Keratinocyte (primary cell): ENCODE data around the gene C5. TPM values are rescaled to one million over a fixed set of nuclear protein-coding genes. Genes with fewer than 3 reads are reported as not detected.

Experiments
- DNase-seq: peaks from one replicate; pipeline ENCODE4 v3.0.0-alpha.2; 2011; ENCODE audit warnings: low read depth, missing footprints, low spot score
- FAIRE-seq: peaks from 2 replicates; lab custom pipeline; 2011; peaks lifted over from hg19 to GRCh38; lab: Jason Lieb, UNC
- H2AFZ ChIP-seq: 2 replicates; pipeline ENCODE4 v1.6.0; 2012; ENCODE audit warnings: low read length, control low read depth, inconsistent platforms; ENCODE audit not compliant: control insufficient read depth
- H3K27ac ChIP-seq: 2 replicates; pipeline ENCODE4 v1.5.1; 2011; ENCODE audit warnings: low read length; ENCODE audit not compliant: control insufficient read depth, insufficient read depth
- H3K27me3 ChIP-seq: 3 replicates; pipeline ENCODE4 v1.6.0; 2011; ENCODE audit warnings: low read length; ENCODE audit not compliant: control insufficient read depth, insufficient read depth; ENCODE audit errors: extremely low read depth
- H3K36me3 ChIP-seq, 2 experiments: 2 replicates in 1 of 2; 3 replicates in 1 of 2; pipeline ENCODE4 v1.5.1; 2011; ENCODE audit warnings: low read length in 2 of 2, mild to moderate bottlenecking in 1 of 2; ENCODE audit not compliant: control insufficient read depth in 2 of 2, insufficient read depth in 2 of 2; ENCODE audit errors: extremely low read depth in 1 of 2
- H3K4me1 ChIP-seq: 3 replicates; pipeline ENCODE4 v1.5.1; 2011; ENCODE audit warnings: low read length; ENCODE audit not compliant: control insufficient read depth, insufficient read depth; ENCODE audit errors: extremely low read depth
- H3K4me2 ChIP-seq: 3 replicates; pipeline ENCODE4 v1.6.0; 2011; ENCODE audit warnings: low read depth, low read length; ENCODE audit not compliant: control insufficient read depth, insufficient read depth; ENCODE audit errors: extremely low read depth
- H3K4me3 ChIP-seq, 3 experiments: fragments of 200-600 bp in 1 of 3; sonication (generic) in 1 of 3; 2 replicates in 2 of 3; 3 replicates in 1 of 3; pipeline ENCODE4 v1.5.1; 2011 to 2016; ENCODE audit warnings: low read length in 3 of 3, mild to moderate bottlenecking in 3 of 3, control low read depth in 2 of 3, inconsistent platforms in 1 of 3, low read depth in 1 of 3, mixed read lengths in 1 of 3, mixed run types in 1 of 3, moderate library complexity in 1 of 3; ENCODE audit not compliant: control insufficient read depth in 2 of 3, insufficient read depth in 2 of 3; ENCODE audit errors: extremely low read depth in 1 of 3
- H3K79me2 ChIP-seq: 2 replicates; pipeline ENCODE4 v1.6.0; 2012; ENCODE audit warnings: low read length; ENCODE audit not compliant: control insufficient read depth, insufficient read depth
- H3K9ac ChIP-seq: 3 replicates; pipeline ENCODE4 v1.6.0; 2011; ENCODE audit warnings: low read length; ENCODE audit not compliant: control insufficient read depth, insufficient read depth; ENCODE audit errors: extremely low read depth
- H3K9me1 ChIP-seq: 3 replicates; pipeline ENCODE4 v1.6.0; 2011; ENCODE audit warnings: low read length; ENCODE audit not compliant: control insufficient read depth, insufficient read depth; ENCODE audit errors: extremely low read depth
- H3K9me3 ChIP-seq: 2 replicates; pipeline ENCODE4 v1.5.1; 2012; ENCODE audit warnings: low read depth, low read length; ENCODE audit not compliant: control insufficient read depth
- H4K20me1 ChIP-seq: 3 replicates; pipeline ENCODE4 v1.6.0; 2011; ENCODE audit warnings: low read length; ENCODE audit not compliant: control insufficient read depth, insufficient read depth; ENCODE audit errors: extremely low read depth
- EZH2 ChIP-seq: IDR thresholded peaks from one replicate; pipeline ENCODE4 v1.6.1; 2012; ENCODE audit warnings: inconsistent platforms, mild to moderate bottlenecking, low read length, moderate library complexity
- dilution Hi-C: fragments of 300-500 bp; cut with MboI; formaldehyde crosslinking; loops from one replicate; pipeline ENCODE4 v1.7.0; 2020; ENCODE audit warnings: low sequenced_read_pairs; ENCODE audit not compliant: extremely low pct_ligation_motif_present
- polyA plus RNA-seq, 5 experiments: library from polyadenylated mRNA; depleted of rRNA in 3 of 5; stranded (reverse) in 3 of 5; stranded (forward) in 1 of 5; unstranded in 1 of 5; fragments of >200 nt; gene quantifications; 1 replicate in 1 of 5; 2 replicates in 3 of 5; 3 replicates in 1 of 5; pipeline versions ENCODE4 v1.2.1 to v1.2.3, GENCODE V29; 2011 to 2012; ENCODE audit warnings: missing spikeins in 2 of 5, low read depth in 1 of 5, low replicate concordance in 1 of 5
- TF ChIP-seq, protein P1 (sequence below), 3 experiments: IDR thresholded peaks in 1 of 3; conservative IDR thresholded peaks in 1 of 3; optimal IDR thresholded peaks in 1 of 3; 2 replicates in 2 of 3; 3 replicates in 1 of 3; pipeline versions ENCODE3 to v1.5.1; 2011; ENCODE audit warnings: low read length in 3 of 3, mild to moderate bottlenecking in 3 of 3, moderate library complexity in 2 of 3, control low read depth in 1 of 3, inconsistent platforms in 1 of 3; ENCODE audit not compliant: insufficient read depth in 2 of 3; ENCODE audit errors: extremely low read depth in 1 of 3

C5 gene
- polyA plus RNA-seq, 1 donor (not counting 4 experiments of a cell fraction or from before 2014, with no cell fraction given) = 0.76 TPM

DNA sequence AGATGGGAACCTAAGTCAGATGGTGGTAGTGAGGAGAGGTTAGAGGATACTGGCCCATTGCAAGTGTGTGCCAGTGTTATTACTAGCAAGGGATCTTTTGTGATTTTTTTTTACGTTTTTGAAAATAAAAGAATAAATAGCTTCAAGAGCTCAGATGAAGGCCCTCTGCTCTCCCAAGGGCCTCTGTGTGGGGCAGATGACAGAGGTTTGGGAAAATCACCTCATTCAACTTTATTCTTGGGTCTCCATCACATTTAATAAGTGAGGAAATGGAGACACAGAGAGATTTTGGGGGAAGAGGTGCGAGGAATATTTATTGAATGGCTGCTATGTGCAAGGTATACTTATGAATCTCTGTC lies 113.3 kb downstream of the C5 start:
- FAIRE-seq (no peak), DNase-seq (no peak)
- no peak overlapping the region for H2AFZ ChIP-seq
- H4K20me1 ChIP-seq = no peaks in the 10 kb centered on the region
- H3K9me3 ChIP-seq = no peaks in the 10 kb centered on the region
- dilution Hi-C loops = no loop called here
- no peak overlapping the region for H3K27ac ChIP-seq
- H3K9me1 ChIP-seq = no peaks in the 10 kb centered on the region
- H3K4me3 ChIP-seq = no peak overlapping the region
- H3K4me2 ChIP-seq = no peak overlapping the region
- TF ChIP-seq EZH2 = no peak
- TF ChIP-seq, protein P1, sequence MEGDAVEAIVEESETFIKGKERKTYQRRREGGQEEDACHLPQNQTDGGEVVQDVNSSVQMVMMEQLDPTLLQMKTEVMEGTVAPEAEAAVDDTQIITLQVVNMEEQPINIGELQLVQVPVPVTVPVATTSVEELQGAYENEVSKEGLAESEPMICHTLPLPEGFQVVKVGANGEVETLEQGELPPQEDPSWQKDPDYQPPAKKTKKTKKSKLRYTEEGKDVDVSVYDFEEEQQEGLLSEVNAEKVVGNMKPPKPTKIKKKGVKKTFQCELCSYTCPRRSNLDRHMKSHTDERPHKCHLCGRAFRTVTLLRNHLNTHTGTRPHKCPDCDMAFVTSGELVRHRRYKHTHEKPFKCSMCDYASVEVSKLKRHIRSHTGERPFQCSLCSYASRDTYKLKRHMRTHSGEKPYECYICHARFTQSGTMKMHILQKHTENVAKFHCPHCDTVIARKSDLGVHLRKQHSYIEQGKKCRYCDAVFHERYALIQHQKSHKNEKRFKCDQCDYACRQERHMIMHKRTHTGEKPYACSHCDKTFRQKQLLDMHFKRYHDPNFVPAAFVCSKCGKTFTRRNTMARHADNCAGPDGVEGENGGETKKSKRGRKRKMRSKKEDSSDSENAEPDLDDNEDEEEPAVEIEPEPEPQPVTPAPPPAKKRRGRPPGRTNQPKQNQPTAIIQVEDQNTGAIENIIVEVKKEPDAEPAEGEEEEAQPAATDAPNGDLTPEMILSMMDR (optimal IDR thresholded peaks at IDR 0.05 in 1 of 3, IDR thresholded peaks at IDR 0.05 in 1 of 3, conservative IDR thresholded peaks at IDR 0.05 in 1 of 3; ENCODE audit: extremely low read depth in 1 of 3, insufficient read depth in 2 of 3, low read length in 3 of 3) = no peak
- peaks cover 41% of the 10 kb centered on the region for H3K4me1 ChIP-seq
- H3K36me3 ChIP-seq = no peaks in the 10 kb centered on the region
- H3K9ac ChIP-seq = no peak overlapping the region
- no peaks in the 10 kb centered on the region for H3K27me3 ChIP-seq
- H3K79me2 ChIP-seq = no peaks in the 10 kb centered on the region

DNA sequence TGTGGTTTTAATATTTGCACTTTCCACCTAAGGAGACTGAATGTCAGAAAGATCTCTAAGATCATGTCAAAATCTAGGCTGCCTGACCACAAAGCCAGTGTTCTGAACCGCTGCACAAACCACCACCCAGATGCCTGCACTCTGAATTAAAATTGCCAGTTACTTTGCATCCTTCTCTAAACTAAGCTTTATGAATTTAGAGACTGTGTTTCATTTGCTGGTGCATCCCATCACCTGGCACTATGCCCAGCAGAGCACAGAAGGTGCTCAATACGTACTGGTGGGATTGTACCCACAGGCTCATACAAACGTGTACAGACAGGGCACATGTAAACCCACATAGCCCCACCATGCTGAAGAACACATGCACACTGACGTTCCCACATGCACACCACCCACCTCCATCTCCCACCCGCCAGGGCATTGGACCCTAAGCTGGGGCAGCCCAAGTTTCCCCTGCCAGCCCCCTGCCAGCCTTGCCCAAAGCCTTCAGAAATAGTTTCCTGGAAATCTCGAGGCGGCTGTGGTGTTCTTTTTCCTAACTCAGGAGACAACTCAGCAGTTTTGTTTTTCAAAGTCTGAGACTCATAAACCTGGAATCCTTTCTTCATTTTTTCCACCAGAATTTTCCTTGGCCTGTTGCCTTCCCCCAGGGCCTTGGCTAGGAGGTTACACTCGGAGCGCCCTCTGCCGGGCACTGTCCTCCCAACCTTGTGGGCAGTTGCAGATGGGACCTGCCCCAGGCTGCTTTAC lies 113.9 kb downstream of the C5 start:
- Histone ChIP-seq H3K9me1 (no peaks in the 10 kb centered on the region), H2AFZ (peak overlapping the region; percentile 91), H3K36me3 (no peaks in the 10 kb centered on the region), H3K27me3 (no peaks in the 10 kb centered on the region), H4K20me1 (no peaks in the 10 kb centered on the region), H3K9me3 (no peaks in the 10 kb centered on the region), H3K4me2 (peak overlapping the region; percentile 91), H3K4me1 (peaks cover 41% of the 10 kb centered on the region), H3K9ac (peak overlapping the region; percentile 79), H3K79me2 (no peaks in the 10 kb centered on the region), H3K4me3 (peak overlapping the region; percentile 18 to 63 (median 53)), H3K27ac (peak overlapping the region; percentile 93)
- dilution Hi-C loops = no loop called here
- FAIRE-seq = peak; percentile 20
- peak; percentile 78 for DNase-seq
- no peak for TF ChIP-seq EZH2
- TF ChIP-seq, protein P1 (optimal IDR thresholded peaks at IDR 0.05 in 1 of 3, IDR thresholded peaks at IDR 0.05 in 1 of 3, conservative IDR thresholded peaks at IDR 0.05 in 1 of 3; ENCODE audit: extremely low read depth in 1 of 3, insufficient read depth in 2 of 3, low read length in 3 of 3) = peak; percentile 83 to 98 (median 94)
